Left ventricle myocardium inferior (tissue), 1 donor: ENCODE data around the gene NAXD. TPM values are rescaled to one million over a fixed set of nuclear protein-coding genes. Genes with fewer than 3 reads are reported as not detected.

Source experiments
- DNase-seq: peaks from one replicate; pipeline ENCODE4 v3.0.0-alpha.2; 2020
- H3K27ac ChIP-seq: fragments of 200-600 bp; replicated peaks from 2 replicates; pipeline ENCODE4 v1.8.0; 2021
- H3K27me3 ChIP-seq: fragments of 200-600 bp; 2 replicates; pipeline ENCODE4 v1.8.0; 2021; ENCODE audit warnings: low read depth
- H3K36me3 ChIP-seq: fragments of 200-600 bp; 2 replicates; pipeline ENCODE4 v1.8.0; 2021
- H3K4me1 ChIP-seq: fragments of 200-600 bp; 2 replicates; pipeline ENCODE4 v1.8.0; 2021
- H3K4me3 ChIP-seq: fragments of 200-600 bp; 2 replicates; pipeline ENCODE4 v1.8.0; 2021; ENCODE audit warnings: mild to moderate bottlenecking, moderate library complexity
- H3K9me3 ChIP-seq: fragments of 200-600 bp; replicated peaks from 2 replicates; pipeline ENCODE4 v1.8.0; 2021
- CTCF ChIP-seq: fragments of 200-600 bp; IDR thresholded peaks from 2 replicates; pipeline ENCODE4 v1.8.0; 2021; ENCODE audit warnings: antibody characterized with exemption, mild to moderate bottlenecking, borderline replicate concordance
- intact Hi-C: fragments of 100-400 bp; cut with micrococcal nuclease; formaldehyde crosslinking; loops from one replicate; pipeline ENCODE4 v1.11.0; 2022
- total RNA-seq: library from RNA; stranded (reverse); fragmentation: NEBNext Ultra II Directional; extraction: Animal tissue kit (Norgen Biotek cat#: 25700); gene quantifications from one replicate; pipeline ENCODE4 v1.2.1, GENCODE V29; 2021
- donor health status: DM: no; HTN: yes; CAD: no; lungs with severe emphysema.

The NAXD gene
- total RNA-seq, 1 donor from 2014 or later: 28.0 TPM

- DNase-seq: no peak
- Histone ChIP-seq H3K9me3 (no peaks in the 10 kb centered on the region), H3K27ac (no peak overlapping the region), H3K27me3 (no peaks in the 10 kb centered on the region), H3K4me3 (no peak overlapping the region), H3K36me3 (peaks cover 23% of the 10 kb centered on the region), H3K4me1 (no peaks in the 10 kb centered on the region)
- intact Hi-C loops: no loop called here
- TF ChIP-seq CTCF: no peak
These were observed 35.9 kb downstream of the NAXD start for GRCh38 chr13:110651271-110651670.

GRCh38 chr13:110651726-110652230 is 36.4 kb downstream of the NAXD start:
- TF ChIP-seq CTCF: no peak

GRCh38 chr13:110652231-110652730 is 36.9 kb downstream of the NAXD start:
- H3K4me1 ChIP-seq: no peaks in the 10 kb centered on the region
- H3K9me3 ChIP-seq: no peaks in the 10 kb centered on the region
- no peak overlapping the region for H3K27ac ChIP-seq
- no peak overlapping the region for H3K4me3 ChIP-seq
- peaks cover 20% of the 10 kb centered on the region for H3K36me3 ChIP-seq
- intact Hi-C loops: no loop called here
- H3K27me3 ChIP-seq: no peaks in the 10 kb centered on the region
- TF ChIP-seq CTCF: no peak
- DNase-seq: no peak

More at GRCh38 chr13:110651726-110652230, 36.4 kb downstream of the NAXD start:
- Histone ChIP-seq H3K27me3 (no peaks in the 10 kb centered on the region), H3K27ac (no peak overlapping the region), H3K9me3 (no peaks in the 10 kb centered on the region), H3K4me3 (no peak overlapping the region), H3K36me3 (peaks cover 20% of the 10 kb centered on the region), H3K4me1 (no peaks in the 10 kb centered on the region)
- DNase-seq: no peak
- intact Hi-C loops: no loop called here

- intact Hi-C loops: no loop called here
- peaks cover 4% of the 10 kb centered on the region for H3K9me3 ChIP-seq
- no peaks in the 10 kb centered on the region for H3K27me3 ChIP-seq
- TF ChIP-seq CTCF: no peak
- peaks cover 25% of the 10 kb centered on the region for H3K36me3 ChIP-seq
- no peaks in the 10 kb centered on the region for H3K4me1 ChIP-seq
- H3K27ac ChIP-seq: no peak overlapping the region
- H3K4me3 ChIP-seq: no peak overlapping the region
- DNase-seq: no peak
These were observed 37.4 kb downstream of the NAXD start for GRCh38 chr13:110652764-110653163.

GRCh38 chr13:110653271-110653670 is 37.9 kb downstream of the NAXD start:
- intact Hi-C loops: no loop called here
- TF ChIP-seq CTCF: no peak
- no peaks in the 10 kb centered on the region for H3K27me3 ChIP-seq
- no peak for DNase-seq
- peaks cover 5% of the 10 kb centered on the region for H3K9me3 ChIP-seq
- no peak overlapping the region for H3K4me3 ChIP-seq
- H3K4me1 ChIP-seq: no peaks in the 10 kb centered on the region
- no peak overlapping the region for H3K27ac ChIP-seq
- H3K36me3 ChIP-seq: peaks cover 29% of the 10 kb centered on the region
